ENCODE results near the gene MRPL22.

Gene MRPL22

DNA sequence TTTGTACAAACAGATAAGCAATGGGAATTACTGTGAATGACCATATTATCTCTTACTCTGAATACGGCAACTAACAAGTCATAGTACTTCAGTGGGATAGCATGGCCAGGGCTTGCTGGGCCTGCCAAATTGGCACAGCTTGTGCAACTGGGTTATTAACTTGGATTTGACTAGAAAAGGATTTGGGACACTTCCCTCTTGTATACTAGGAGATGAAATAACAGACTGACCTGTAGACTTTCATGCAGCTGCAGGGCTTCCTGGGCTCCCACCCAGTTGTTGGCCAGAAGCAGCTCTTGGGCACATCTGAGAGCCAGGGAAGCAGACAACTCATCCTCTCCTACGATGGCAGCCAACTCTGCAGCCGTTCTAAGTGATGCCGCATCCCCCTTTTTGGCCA lies 42.7 kb upstream of the MRPL22 start:
- TF ChIP-seq, protein P1, sequence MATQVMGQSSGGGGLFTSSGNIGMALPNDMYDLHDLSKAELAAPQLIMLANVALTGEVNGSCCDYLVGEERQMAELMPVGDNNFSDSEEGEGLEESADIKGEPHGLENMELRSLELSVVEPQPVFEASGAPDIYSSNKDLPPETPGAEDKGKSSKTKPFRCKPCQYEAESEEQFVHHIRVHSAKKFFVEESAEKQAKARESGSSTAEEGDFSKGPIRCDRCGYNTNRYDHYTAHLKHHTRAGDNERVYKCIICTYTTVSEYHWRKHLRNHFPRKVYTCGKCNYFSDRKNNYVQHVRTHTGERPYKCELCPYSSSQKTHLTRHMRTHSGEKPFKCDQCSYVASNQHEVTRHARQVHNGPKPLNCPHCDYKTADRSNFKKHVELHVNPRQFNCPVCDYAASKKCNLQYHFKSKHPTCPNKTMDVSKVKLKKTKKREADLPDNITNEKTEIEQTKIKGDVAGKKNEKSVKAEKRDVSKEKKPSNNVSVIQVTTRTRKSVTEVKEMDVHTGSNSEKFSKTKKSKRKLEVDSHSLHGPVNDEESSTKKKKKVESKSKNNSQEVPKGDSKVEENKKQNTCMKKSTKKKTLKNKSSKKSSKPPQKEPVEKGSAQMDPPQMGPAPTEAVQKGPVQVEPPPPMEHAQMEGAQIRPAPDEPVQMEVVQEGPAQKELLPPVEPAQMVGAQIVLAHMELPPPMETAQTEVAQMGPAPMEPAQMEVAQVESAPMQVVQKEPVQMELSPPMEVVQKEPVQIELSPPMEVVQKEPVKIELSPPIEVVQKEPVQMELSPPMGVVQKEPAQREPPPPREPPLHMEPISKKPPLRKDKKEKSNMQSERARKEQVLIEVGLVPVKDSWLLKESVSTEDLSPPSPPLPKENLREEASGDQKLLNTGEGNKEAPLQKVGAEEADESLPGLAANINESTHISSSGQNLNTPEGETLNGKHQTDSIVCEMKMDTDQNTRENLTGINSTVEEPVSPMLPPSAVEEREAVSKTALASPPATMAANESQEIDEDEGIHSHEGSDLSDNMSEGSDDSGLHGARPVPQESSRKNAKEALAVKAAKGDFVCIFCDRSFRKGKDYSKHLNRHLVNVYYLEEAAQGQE (IDR thresholded peaks at IDR 0.05; ENCODE audit: insufficient read depth in 1 of 2, low read depth in 2 of 2, low read length in 2 of 2): no peak
- TF ChIP-seq POLR2AphosphoS5 (IDR thresholded peaks at IDR 0.05; ENCODE audit: low read depth, low read length) (no peak), TAF1 (IDR thresholded peaks at IDR 0.05; ENCODE audit: borderline replicate concordance, insufficient read depth, low read length) (no peak), FOXP2 (optimal IDR thresholded peaks at IDR 0.05; ENCODE audit: borderline replicate concordance, extremely low read depth, extremely low read length, insufficient read depth) (no peak), SIN3A (IDR thresholded peaks at IDR 0.05; ENCODE audit: borderline replicate concordance, insufficient read depth, low read length) (no peak)

DNA sequence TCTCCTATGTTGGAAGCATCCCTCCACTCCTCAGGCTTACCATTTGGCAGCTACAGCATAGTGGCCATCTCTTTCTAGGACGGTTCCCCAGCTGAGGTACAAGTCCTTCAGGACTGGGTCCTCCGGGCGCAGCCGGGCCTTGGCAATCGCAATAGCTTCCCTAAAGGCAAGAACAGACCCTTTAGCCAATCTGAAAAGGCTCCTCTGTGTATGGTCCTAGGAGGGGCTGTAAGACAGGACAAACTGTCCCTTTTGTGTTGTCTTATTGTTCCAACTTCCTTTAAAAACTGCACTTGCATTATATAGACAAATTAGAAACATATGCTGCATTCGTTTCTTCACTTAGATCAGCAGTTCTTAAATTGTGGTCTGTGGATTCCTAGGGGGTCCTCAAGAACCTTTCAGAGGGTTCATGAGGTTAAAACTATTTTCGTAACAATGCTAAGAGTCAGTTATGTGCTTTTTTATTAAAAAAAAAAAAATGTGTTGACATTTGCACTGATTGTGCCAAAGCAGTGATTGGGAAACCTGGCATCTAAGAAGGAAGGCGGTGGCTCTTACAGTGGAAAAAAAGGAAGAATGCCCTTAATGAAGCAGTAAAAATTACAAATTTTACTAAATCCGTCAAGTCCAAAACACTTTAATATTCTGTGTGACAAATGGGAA lies 41.6 kb upstream of the MRPL22 start:
- TF ChIP-seq POLR2AphosphoS5 (IDR thresholded peaks at IDR 0.05; ENCODE audit: low read depth, low read length) (no peak), TAF1 (IDR thresholded peaks at IDR 0.05; ENCODE audit: borderline replicate concordance, insufficient read depth, low read length) (no peak), FOXP2 (optimal IDR thresholded peaks at IDR 0.05; ENCODE audit: borderline replicate concordance, extremely low read depth, extremely low read length, insufficient read depth) (no peak), SIN3A (IDR thresholded peaks at IDR 0.05; ENCODE audit: borderline replicate concordance, insufficient read depth, low read length) (no peak)
- TF ChIP-seq, protein P1 (IDR thresholded peaks at IDR 0.05; ENCODE audit: insufficient read depth in 1 of 2, low read depth in 2 of 2, low read length in 2 of 2): no peak

DNA sequence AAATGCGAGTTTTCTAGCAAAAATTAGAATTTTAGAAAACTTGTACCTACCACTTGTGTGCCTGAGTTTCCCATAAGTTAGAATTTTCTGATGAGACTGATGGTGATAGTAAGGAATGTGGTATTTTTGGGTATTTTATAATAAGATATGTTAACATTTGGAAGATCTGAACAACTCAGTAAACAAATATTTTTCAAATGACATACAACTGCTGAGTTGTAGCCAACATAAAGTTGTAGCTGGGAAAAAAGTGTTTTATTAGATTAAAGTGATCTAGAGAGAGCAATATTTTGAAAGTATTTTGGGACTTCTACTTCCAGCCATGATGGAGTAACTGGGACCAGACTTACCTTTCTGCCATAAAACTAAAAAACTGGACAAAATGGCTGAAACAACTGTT lies 40.8 kb upstream of the MRPL22 start:
- TF ChIP-seq, protein P1 (IDR thresholded peaks at IDR 0.05; ENCODE audit: insufficient read depth in 1 of 2, low read depth in 2 of 2, low read length in 2 of 2): no peak
- no peak for TF ChIP-seq FOXP2 (optimal IDR thresholded peaks at IDR 0.05; ENCODE audit: borderline replicate concordance, extremely low read depth, extremely low read length, insufficient read depth)
- no peak for TF ChIP-seq TAF1 (IDR thresholded peaks at IDR 0.05; ENCODE audit: borderline replicate concordance, insufficient read depth, low read length)
- TF ChIP-seq SIN3A (IDR thresholded peaks at IDR 0.05; ENCODE audit: borderline replicate concordance, insufficient read depth, low read length): no peak
- TF ChIP-seq POLR2AphosphoS5 (IDR thresholded peaks at IDR 0.05; ENCODE audit: low read depth, low read length): no peak

DNA sequence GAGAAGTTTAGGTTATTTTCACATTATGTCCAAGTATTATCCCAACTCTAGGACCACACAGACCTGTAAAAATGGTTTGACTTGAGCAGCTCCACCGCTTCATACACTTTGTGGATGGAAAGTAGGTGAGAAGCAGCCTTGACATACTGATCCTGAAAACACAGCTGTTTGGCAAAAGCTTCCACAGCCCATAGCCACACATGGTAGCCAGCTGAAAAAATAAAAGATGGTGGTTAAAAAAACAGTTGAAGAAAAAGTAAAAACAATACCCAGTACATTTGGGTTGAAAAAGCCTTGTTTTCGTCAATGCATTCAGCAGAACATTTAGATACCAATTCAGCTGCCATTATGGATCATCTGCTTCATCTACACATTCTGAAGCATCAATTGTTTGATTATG lies 39.6 kb upstream of the MRPL22 start:
- TF ChIP-seq POLR2AphosphoS5 (IDR thresholded peaks at IDR 0.05; ENCODE audit: low read depth, low read length) (no peak), TAF1 (IDR thresholded peaks at IDR 0.05; ENCODE audit: borderline replicate concordance, insufficient read depth, low read length) (no peak), FOXP2 (optimal IDR thresholded peaks at IDR 0.05; ENCODE audit: borderline replicate concordance, extremely low read depth, extremely low read length, insufficient read depth) (no peak), SIN3A (IDR thresholded peaks at IDR 0.05; ENCODE audit: borderline replicate concordance, insufficient read depth, low read length) (no peak)

DNA sequence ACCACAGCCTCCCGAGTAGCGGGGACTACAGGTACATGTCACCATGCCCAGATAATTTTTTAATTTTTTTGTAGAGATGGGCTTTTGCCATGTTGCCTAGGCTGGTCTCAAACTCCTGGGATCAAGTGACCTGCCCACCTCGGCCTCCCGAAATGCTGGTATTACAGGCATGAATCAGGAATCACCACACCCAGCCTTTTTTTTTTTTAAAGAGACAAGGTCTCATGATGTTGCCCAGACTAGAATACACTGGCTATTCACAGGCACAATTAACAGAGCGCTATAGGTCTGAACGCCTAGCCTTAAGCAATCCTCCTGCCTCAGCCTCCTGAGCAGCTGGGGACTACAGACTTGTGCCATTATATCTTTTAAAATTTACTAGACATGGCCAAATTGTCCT lies 39.0 kb upstream of the MRPL22 start:
- TF ChIP-seq FOXP2 (optimal IDR thresholded peaks at IDR 0.05; ENCODE audit: borderline replicate concordance, extremely low read depth, extremely low read length, insufficient read depth): no peak
- TF ChIP-seq, protein P1 (IDR thresholded peaks at IDR 0.05; ENCODE audit: insufficient read depth in 1 of 2, low read depth in 2 of 2, low read length in 2 of 2): no peak
- no peak for TF ChIP-seq POLR2AphosphoS5 (IDR thresholded peaks at IDR 0.05; ENCODE audit: low read depth, low read length)
- TF ChIP-seq TAF1 (IDR thresholded peaks at IDR 0.05; ENCODE audit: borderline replicate concordance, insufficient read depth, low read length): no peak
- no peak for TF ChIP-seq SIN3A (IDR thresholded peaks at IDR 0.05; ENCODE audit: borderline replicate concordance, insufficient read depth, low read length)

Data from PFSK-1 (cell line).